ENCODE measurements around the gene BCKDHA.

DNA sequence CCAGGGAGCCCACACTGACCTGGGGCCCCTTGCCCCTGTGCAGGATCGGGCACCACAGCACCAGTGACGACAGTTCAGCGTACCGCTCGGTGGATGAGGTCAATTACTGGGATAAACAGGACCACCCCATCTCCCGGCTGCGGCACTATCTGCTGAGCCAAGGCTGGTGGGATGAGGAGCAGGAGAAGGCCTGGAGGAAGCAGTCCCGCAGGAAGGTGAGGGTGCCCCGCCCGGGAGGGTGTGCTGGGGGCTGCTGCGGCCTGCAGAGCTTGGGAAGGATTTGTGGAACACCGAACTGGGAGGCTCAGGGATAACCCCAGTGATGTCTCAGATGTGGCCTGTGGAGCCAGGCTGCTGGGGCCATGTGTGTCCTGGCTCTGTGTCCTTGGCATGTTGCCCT lies 25.3 kb downstream of the BCKDHA start:
- TF ChIP-seq, protein P1, sequence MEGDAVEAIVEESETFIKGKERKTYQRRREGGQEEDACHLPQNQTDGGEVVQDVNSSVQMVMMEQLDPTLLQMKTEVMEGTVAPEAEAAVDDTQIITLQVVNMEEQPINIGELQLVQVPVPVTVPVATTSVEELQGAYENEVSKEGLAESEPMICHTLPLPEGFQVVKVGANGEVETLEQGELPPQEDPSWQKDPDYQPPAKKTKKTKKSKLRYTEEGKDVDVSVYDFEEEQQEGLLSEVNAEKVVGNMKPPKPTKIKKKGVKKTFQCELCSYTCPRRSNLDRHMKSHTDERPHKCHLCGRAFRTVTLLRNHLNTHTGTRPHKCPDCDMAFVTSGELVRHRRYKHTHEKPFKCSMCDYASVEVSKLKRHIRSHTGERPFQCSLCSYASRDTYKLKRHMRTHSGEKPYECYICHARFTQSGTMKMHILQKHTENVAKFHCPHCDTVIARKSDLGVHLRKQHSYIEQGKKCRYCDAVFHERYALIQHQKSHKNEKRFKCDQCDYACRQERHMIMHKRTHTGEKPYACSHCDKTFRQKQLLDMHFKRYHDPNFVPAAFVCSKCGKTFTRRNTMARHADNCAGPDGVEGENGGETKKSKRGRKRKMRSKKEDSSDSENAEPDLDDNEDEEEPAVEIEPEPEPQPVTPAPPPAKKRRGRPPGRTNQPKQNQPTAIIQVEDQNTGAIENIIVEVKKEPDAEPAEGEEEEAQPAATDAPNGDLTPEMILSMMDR (optimal IDR thresholded peaks at IDR 0.05 in 1 of 3, IDR thresholded peaks at IDR 0.05 in 1 of 3, conservative IDR thresholded peaks at IDR 0.05 in 1 of 3; ENCODE audit: extremely low read depth in 1 of 3, insufficient read depth in 2 of 3, low read length in 3 of 3), result no peak
- no peak for TF ChIP-seq EZH2 (IDR thresholded peaks at IDR 0.05; ENCODE audit: low read length)

All from keratinocyte (primary cell).